Panc1 (cell line): ENCODE measurements around the gene LEPROT.

Experiments
- SIN3A ChIP-seq: IDR thresholded peaks from 2 replicates; pipeline ENCODE4 v1.6.1; 2012; ENCODE audit warnings: low read depth, mild to moderate bottlenecking, low read length, moderate library complexity, borderline replicate concordance; ENCODE audit not compliant: insufficient read depth
- TF ChIP-seq, protein P1 (sequence below): fragments of 450-650 bp; IDR thresholded peaks from 2 replicates; pipeline ENCODE4 v1.5.1; 2017; ENCODE audit warnings: mild to moderate bottlenecking
- TF ChIP-seq, protein P2 (sequence below), 2 experiments: IDR thresholded peaks; 2 replicates each; pipeline ENCODE4 v1.6.1; 2011 to 2012; ENCODE audit warnings: low read depth in 2 of 2, control low read depth in 1 of 2, low read length in 1 of 2, mild to moderate bottlenecking in 1 of 2, moderate library complexity in 1 of 2; ENCODE audit not compliant: insufficient read depth in 1 of 2

DNA sequence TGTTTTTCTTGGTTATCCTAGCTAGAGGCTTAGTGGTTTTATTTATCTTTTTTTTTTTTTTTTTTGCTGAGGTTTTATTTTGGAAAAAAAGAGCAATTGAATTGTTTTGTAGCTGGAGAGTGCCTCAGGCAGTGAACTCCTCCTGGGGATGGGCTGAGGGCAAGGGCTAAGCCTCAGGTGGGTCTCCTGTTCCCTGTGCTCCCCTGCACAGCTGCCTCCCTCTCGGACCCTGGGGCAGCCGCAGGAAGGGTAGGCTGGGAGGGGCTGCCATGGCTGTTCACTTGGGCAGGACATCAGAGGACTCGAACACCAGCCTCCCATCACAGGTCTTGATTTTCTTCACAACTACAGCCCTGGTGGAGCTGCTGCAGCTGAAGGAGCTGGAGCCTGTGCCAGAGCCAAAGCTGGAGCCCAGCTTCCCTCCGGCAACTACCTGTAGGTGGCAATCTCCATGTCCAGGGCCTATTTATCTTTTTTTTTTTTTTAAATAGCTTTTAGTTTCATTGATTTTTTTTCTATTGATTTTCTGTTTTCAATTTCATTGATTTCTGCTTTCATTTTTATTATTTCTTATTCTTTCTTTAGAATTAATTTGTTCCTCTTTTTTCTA is 28.9 kb downstream of the LEPROT start:
- TF ChIP-seq, protein P1, sequence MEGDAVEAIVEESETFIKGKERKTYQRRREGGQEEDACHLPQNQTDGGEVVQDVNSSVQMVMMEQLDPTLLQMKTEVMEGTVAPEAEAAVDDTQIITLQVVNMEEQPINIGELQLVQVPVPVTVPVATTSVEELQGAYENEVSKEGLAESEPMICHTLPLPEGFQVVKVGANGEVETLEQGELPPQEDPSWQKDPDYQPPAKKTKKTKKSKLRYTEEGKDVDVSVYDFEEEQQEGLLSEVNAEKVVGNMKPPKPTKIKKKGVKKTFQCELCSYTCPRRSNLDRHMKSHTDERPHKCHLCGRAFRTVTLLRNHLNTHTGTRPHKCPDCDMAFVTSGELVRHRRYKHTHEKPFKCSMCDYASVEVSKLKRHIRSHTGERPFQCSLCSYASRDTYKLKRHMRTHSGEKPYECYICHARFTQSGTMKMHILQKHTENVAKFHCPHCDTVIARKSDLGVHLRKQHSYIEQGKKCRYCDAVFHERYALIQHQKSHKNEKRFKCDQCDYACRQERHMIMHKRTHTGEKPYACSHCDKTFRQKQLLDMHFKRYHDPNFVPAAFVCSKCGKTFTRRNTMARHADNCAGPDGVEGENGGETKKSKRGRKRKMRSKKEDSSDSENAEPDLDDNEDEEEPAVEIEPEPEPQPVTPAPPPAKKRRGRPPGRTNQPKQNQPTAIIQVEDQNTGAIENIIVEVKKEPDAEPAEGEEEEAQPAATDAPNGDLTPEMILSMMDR: peak; percentile 24; the same call in 1 of the 2 replicates
- no peak for TF ChIP-seq SIN3A
- TF ChIP-seq, protein P2, sequence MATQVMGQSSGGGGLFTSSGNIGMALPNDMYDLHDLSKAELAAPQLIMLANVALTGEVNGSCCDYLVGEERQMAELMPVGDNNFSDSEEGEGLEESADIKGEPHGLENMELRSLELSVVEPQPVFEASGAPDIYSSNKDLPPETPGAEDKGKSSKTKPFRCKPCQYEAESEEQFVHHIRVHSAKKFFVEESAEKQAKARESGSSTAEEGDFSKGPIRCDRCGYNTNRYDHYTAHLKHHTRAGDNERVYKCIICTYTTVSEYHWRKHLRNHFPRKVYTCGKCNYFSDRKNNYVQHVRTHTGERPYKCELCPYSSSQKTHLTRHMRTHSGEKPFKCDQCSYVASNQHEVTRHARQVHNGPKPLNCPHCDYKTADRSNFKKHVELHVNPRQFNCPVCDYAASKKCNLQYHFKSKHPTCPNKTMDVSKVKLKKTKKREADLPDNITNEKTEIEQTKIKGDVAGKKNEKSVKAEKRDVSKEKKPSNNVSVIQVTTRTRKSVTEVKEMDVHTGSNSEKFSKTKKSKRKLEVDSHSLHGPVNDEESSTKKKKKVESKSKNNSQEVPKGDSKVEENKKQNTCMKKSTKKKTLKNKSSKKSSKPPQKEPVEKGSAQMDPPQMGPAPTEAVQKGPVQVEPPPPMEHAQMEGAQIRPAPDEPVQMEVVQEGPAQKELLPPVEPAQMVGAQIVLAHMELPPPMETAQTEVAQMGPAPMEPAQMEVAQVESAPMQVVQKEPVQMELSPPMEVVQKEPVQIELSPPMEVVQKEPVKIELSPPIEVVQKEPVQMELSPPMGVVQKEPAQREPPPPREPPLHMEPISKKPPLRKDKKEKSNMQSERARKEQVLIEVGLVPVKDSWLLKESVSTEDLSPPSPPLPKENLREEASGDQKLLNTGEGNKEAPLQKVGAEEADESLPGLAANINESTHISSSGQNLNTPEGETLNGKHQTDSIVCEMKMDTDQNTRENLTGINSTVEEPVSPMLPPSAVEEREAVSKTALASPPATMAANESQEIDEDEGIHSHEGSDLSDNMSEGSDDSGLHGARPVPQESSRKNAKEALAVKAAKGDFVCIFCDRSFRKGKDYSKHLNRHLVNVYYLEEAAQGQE (IDR thresholded peaks at IDR 0.05; ENCODE audit: insufficient read depth in 1 of 2, low read depth in 2 of 2, low read length in 1 of 2): no peak
